ENCODE results near the gene EPHB6. TPM values are rescaled to one million over a fixed set of nuclear protein-coding genes. Genes with fewer than 3 reads are reported as not detected.

The EPHB6 gene
- total RNA-seq, 2 donors from 2014 or later, result 8.2 to 19.4 TPM

DNA sequence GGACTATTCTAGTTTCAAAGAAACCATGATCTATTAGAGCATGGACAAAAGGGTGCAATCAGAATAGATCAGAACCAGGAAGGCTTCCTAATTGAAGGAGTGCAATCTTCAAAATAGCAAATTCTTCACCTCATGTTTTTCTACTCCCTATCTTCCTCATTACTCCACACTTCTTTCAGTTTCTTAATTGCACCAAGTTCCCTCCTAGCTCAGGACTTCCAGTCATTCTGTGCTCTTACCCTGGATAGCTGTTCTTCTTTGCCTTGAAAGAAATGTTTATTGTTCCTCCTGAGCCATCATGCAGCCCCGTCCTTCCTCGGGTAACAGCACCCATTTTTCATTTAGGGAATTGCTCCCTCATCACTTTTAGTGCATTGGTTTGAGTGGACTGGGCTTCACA lies 55.6 kb downstream of the EPHB6 start:
- no peaks in the 10 kb centered on the region for H3K9me3 ChIP-seq
- H3K4me3 ChIP-seq, result no peak overlapping the region
- TF ChIP-seq, protein P1, sequence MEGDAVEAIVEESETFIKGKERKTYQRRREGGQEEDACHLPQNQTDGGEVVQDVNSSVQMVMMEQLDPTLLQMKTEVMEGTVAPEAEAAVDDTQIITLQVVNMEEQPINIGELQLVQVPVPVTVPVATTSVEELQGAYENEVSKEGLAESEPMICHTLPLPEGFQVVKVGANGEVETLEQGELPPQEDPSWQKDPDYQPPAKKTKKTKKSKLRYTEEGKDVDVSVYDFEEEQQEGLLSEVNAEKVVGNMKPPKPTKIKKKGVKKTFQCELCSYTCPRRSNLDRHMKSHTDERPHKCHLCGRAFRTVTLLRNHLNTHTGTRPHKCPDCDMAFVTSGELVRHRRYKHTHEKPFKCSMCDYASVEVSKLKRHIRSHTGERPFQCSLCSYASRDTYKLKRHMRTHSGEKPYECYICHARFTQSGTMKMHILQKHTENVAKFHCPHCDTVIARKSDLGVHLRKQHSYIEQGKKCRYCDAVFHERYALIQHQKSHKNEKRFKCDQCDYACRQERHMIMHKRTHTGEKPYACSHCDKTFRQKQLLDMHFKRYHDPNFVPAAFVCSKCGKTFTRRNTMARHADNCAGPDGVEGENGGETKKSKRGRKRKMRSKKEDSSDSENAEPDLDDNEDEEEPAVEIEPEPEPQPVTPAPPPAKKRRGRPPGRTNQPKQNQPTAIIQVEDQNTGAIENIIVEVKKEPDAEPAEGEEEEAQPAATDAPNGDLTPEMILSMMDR (IDR thresholded peaks at IDR 0.05), result no peak
- H3K27me3 ChIP-seq, result no peaks in the 10 kb centered on the region
- H3K36me3 ChIP-seq, result no peaks in the 10 kb centered on the region
- DNase-seq (ENCODE audit: low spot score), result no peak
- H3K27ac ChIP-seq, result no peak overlapping the region
- no peaks in the 10 kb centered on the region for H3K4me1 ChIP-seq

DNA sequence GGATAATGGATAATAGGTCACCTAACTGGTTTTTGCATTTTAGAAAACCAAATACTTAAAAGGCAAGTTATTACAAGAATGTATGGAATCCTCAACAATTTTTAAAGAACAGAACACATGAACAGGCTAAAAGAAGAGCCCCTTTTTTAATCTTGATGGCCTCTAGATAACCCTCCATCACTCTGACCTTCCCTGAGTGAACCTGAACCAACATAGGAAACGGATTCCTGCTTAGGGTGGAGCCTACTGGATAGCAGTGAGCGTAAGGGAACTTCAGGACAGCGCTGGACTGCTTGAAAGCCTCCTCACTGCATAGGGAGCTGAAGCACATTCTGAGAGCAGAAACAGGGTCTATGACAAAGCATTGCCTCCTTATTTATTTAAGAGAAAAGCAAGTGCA lies 58.2 kb downstream of the EPHB6 start:
- DNase-seq (ENCODE audit: low spot score), result no peak
- Histone ChIP-seq H3K9me3 (no peaks in the 10 kb centered on the region), H3K4me3 (no peak overlapping the region), H3K27me3 (no peaks in the 10 kb centered on the region), H3K27ac (no peak overlapping the region), H3K36me3 (no peaks in the 10 kb centered on the region), H3K4me1 (no peaks in the 10 kb centered on the region)
- TF ChIP-seq, protein P1 (IDR thresholded peaks at IDR 0.05), result no peak

DNA sequence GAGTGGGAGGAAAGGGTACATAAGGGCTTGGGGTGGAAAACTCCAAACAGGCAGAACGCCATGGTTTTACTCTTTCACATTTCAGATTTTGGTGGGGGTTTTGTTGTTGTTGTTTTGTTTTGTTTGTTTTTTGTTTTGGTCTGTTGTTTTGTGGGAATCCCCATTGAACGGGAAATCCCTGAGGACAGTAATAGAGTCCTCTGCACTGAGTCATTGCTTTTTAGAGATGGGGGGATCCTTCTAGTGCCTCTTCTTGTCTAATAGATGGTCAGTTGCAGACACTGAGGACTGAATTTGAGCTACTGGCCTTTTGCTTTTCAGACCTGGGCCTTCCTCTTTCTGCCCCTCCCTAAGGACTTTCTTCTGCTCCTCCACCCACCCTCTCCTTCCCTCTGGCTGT lies 58.7 kb downstream of the EPHB6 start:
- Histone ChIP-seq H3K27ac (no peak overlapping the region), H3K4me3 (no peak overlapping the region), H3K9me3 (no peaks in the 10 kb centered on the region), H3K27me3 (no peaks in the 10 kb centered on the region), H3K36me3 (no peaks in the 10 kb centered on the region), H3K4me1 (no peaks in the 10 kb centered on the region)
- no peak for DNase-seq (ENCODE audit: low spot score)
- TF ChIP-seq, protein P1 (IDR thresholded peaks at IDR 0.05), result no peak

DNA sequence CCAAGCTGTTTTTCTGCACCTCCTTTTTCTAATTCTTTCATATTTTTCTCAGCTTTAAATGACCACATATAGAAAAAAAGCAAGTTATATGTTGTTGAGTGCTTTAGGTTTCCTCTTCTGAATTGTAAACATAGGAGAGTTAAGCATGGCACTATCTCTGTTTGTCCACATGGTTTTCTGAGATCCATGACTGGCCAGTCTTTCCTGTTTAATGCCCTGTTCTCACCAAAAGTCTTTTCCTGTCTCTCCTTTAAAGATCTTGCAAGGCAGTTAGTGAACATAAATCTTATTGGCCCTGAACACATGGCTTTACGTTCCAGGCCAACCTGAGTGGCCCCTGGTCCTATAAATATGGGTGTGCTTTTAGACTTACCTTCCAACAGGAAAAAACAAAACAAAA lies 59.2 kb downstream of the EPHB6 start:
- DNase-seq (ENCODE audit: low spot score), result no peak

DNA sequence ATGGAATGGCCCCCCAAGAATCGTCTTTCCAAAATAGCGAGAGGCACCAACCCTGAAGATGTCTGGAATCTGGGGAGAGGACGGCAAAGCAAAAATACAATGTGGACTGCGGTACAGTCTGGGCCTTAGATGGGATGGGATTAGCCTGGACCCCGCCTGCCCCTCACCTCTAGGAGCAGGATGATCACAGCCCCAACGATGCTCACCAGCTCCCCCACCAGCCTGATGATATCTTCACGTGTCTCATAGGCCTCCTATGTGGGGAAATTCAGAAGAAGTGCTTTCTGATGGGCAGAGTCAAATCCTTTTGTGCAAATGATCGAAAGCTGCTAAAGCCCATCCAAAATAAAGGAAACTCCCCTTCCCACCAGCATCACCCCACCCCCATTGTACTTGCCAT lies 60.4 kb downstream of the EPHB6 start:
- no peak overlapping the region for H3K4me3 ChIP-seq
- TF ChIP-seq, protein P1 (IDR thresholded peaks at IDR 0.05), result no peak
- no peaks in the 10 kb centered on the region for H3K9me3 ChIP-seq
- DNase-seq (ENCODE audit: low spot score), result no peak
- H3K27me3 ChIP-seq, result no peaks in the 10 kb centered on the region
- H3K27ac ChIP-seq, result no peak overlapping the region
- H3K4me1 ChIP-seq, result no peaks in the 10 kb centered on the region
- no peaks in the 10 kb centered on the region for H3K36me3 ChIP-seq

More for the DNA sequence above, 59.2 kb downstream of the EPHB6 start:
- Histone ChIP-seq H3K4me1 (no peaks in the 10 kb centered on the region), H3K27ac (no peak overlapping the region), H3K4me3 (no peak overlapping the region), H3K9me3 (no peaks in the 10 kb centered on the region), H3K36me3 (no peaks in the 10 kb centered on the region), H3K27me3 (no peaks in the 10 kb centered on the region)
- TF ChIP-seq, protein P1 (IDR thresholded peaks at IDR 0.05), result no peak

DNA sequence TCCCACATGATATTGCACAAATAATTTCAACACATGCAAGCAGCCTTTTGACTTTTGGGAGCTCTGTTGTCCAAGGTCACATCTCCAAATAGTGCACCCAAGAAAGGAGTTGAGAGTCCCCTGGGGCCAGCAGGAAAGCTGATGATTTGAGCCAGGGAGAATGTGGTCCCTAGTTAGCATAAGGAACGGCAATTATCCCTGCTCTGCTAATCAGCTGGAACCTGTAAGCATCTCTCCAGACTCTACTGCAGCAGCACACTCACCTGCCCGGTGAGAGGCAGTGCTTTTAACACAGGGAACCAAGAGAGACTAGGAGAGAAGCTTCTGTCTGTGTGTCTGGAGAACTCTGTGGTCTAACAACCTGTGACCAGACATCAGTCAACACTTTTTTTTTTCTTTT lies 61.6 kb downstream of the EPHB6 start:
- Histone ChIP-seq H3K4me3 (no peak overlapping the region), H3K9me3 (no peaks in the 10 kb centered on the region), H3K27ac (no peak overlapping the region), H3K36me3 (no peaks in the 10 kb centered on the region), H3K4me1 (no peaks in the 10 kb centered on the region), H3K27me3 (no peaks in the 10 kb centered on the region)
- no peak for DNase-seq (ENCODE audit: low spot score)
- TF ChIP-seq, protein P1 (IDR thresholded peaks at IDR 0.05), result no peak

All from right atrium auricular region (tissue), 2 donors.